Nephron (organoid): ENCODE data around the gene GIT2.

Experiments
- H3K27ac Mint-ChIP-seq, 3 experiments: 2 replicates each; pipeline ENCODE4 v1.8.0; 2020; ENCODE audit warnings: mixed read lengths in 3 of 3, mild to moderate bottlenecking in 2 of 3, moderate library complexity in 1 of 3
- H3K27me3 Mint-ChIP-seq: 2 replicates; pipeline ENCODE4 v1.8.0; 2021; ENCODE audit warnings: low read depth, mild to moderate bottlenecking, moderate library complexity, mixed read lengths
- H3K36me3 Mint-ChIP-seq: 2 replicates; pipeline ENCODE4 v1.8.0; 2020; ENCODE audit warnings: low read depth, mixed read lengths
- H3K4me1 Mint-ChIP-seq: 2 replicates; pipeline ENCODE4 v1.8.0; 2020; ENCODE audit warnings: mixed read lengths
- H3K4me3 Mint-ChIP-seq, 3 experiments: 2 replicates each; pipeline ENCODE4 v1.8.0; 2020; ENCODE audit warnings: mild to moderate bottlenecking in 3 of 3, mixed read lengths in 3 of 3, moderate library complexity in 2 of 3
- H3K9me3 Mint-ChIP-seq: 2 replicates; pipeline ENCODE4 v1.8.0; 2020; ENCODE audit warnings: mixed read lengths
- TF ChIP-seq, protein P1 (sequence below), 3 experiments: fragments of 200-600 bp; sonication (generic); IDR thresholded peaks; one replicate each; pipeline ENCODE4 v1.5.0; 2021; ENCODE audit warnings: antibody characterized with exemption in 3 of 3; ENCODE audit not compliant: unreplicated experiment in 3 of 3

GIT2 gene

DNA sequence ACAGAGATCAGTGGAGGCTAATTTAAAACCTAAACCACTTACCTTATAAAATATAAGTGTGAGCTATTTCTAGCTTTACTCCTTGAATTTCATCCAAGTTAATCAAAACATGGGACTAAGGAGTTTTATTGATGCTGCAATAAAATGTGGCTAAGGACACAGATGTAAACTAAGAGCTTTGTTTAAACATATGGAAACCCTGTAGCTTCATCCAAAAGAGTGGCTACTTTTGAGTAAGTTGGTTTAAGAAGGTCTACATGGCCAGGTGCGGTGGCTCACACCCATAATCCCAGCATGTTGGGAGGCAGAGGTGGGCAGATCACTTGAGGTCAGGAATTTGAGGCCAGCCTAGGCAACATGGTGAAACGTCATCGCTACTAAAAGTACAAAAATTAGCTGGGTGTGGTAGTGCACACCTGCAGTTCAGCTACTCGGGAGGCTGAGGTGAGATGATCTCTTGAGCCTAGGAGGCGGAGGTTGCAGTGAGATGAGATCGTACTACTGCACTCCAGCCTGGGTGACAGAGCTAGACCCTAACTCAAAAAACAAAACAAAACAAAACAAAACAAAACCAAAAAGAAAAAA, 55.7 kb downstream of the GIT2 start:
- peaks cover 38% of the 10 kb centered on the region for H3K36me3 Mint-ChIP-seq
- no peak overlapping the region for H3K4me3 Mint-ChIP-seq
- TF ChIP-seq, protein P1, sequence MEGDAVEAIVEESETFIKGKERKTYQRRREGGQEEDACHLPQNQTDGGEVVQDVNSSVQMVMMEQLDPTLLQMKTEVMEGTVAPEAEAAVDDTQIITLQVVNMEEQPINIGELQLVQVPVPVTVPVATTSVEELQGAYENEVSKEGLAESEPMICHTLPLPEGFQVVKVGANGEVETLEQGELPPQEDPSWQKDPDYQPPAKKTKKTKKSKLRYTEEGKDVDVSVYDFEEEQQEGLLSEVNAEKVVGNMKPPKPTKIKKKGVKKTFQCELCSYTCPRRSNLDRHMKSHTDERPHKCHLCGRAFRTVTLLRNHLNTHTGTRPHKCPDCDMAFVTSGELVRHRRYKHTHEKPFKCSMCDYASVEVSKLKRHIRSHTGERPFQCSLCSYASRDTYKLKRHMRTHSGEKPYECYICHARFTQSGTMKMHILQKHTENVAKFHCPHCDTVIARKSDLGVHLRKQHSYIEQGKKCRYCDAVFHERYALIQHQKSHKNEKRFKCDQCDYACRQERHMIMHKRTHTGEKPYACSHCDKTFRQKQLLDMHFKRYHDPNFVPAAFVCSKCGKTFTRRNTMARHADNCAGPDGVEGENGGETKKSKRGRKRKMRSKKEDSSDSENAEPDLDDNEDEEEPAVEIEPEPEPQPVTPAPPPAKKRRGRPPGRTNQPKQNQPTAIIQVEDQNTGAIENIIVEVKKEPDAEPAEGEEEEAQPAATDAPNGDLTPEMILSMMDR (IDR thresholded peaks at IDR 0.05; ENCODE audit: unreplicated experiment in 3 of 3) = no peak
- peaks cover 18% of the 10 kb centered on the region for H3K4me1 Mint-ChIP-seq
- peak overlapping the region in 1 of 3 experiments; percentile 8 for H3K27ac Mint-ChIP-seq
- H3K27me3 Mint-ChIP-seq = no peaks in the 10 kb centered on the region
- no peaks in the 10 kb centered on the region for H3K9me3 Mint-ChIP-seq

GRCh38 chr12:109939504-109939903, 56.7 kb downstream of the GIT2 start:
- Mint-ChIP-seq H3K27me3 (no peaks in the 10 kb centered on the region), H3K27ac (no peak overlapping the region), H3K4me3 (no peak overlapping the region), H3K9me3 (no peaks in the 10 kb centered on the region), H3K4me1 (peaks cover 9% of the 10 kb centered on the region), H3K36me3 (peaks cover 39% of the 10 kb centered on the region)
- TF ChIP-seq, protein P1 (IDR thresholded peaks at IDR 0.05; ENCODE audit: unreplicated experiment in 3 of 3) = no peak

- peaks cover 45% of the 10 kb centered on the region for H3K36me3 Mint-ChIP-seq
- no peaks in the 10 kb centered on the region for H3K9me3 Mint-ChIP-seq
- TF ChIP-seq, protein P1 (IDR thresholded peaks at IDR 0.05; ENCODE audit: unreplicated experiment in 3 of 3) = no peak
- no peak overlapping the region for H3K27ac Mint-ChIP-seq
- H3K4me1 Mint-ChIP-seq = peaks cover 9% of the 10 kb centered on the region
- no peak overlapping the region for H3K4me3 Mint-ChIP-seq
- no peaks in the 10 kb centered on the region for H3K27me3 Mint-ChIP-seq
These were observed 57.2 kb downstream of the GIT2 start for GRCh38 chr12:109938947-109939346.

DNA sequence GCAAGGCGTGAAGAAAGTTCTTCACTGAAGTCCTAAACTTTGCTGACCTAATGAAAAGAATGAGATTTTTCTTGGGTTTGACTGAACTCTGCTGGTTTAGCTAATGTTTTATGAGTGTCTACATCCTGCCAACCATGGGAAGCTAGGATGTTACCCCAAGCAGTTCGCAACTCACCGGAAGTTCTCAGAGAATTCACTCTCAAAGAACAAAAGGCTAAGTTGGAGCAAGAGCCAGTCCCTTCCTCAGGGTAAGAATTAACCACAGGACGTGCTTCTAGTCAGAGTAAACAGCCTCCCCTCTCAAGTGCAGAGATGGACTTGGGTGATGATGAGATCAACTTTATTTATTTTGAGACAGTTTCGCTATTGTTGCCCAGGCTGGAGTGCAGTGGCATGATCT, 58.8 kb downstream of the GIT2 start:
- TF ChIP-seq, protein P1 (IDR thresholded peaks at IDR 0.05; ENCODE audit: unreplicated experiment in 3 of 3) = no peak
- Mint-ChIP-seq H3K4me3 (no peak overlapping the region), H3K27ac (peak overlapping the region; percentile 12 to 77 (median 63)), H3K36me3 (peaks cover 51% of the 10 kb centered on the region), H3K27me3 (no peaks in the 10 kb centered on the region), H3K9me3 (no peaks in the 10 kb centered on the region), H3K4me1 (peaks cover 11% of the 10 kb centered on the region)

- Mint-ChIP-seq H3K9me3 (no peaks in the 10 kb centered on the region), H3K27me3 (no peaks in the 10 kb centered on the region), H3K4me3 (no peak overlapping the region), H3K36me3 (peaks cover 64% of the 10 kb centered on the region), H3K4me1 (peaks cover 10% of the 10 kb centered on the region), H3K27ac (peak overlapping the region; percentile 41 to 81 (median 68))
- TF ChIP-seq, protein P1 (IDR thresholded peaks at IDR 0.05; ENCODE audit: unreplicated experiment in 3 of 3) = peak; percentile 32 to 47 (median 37)
These were observed 62.1 kb downstream of the GIT2 start for GRCh38 chr12:109934026-109934425.

- H3K27ac Mint-ChIP-seq = no peak overlapping the region
- H3K4me3 Mint-ChIP-seq = no peak overlapping the region
- TF ChIP-seq, protein P1 (IDR thresholded peaks at IDR 0.05; ENCODE audit: unreplicated experiment in 3 of 3) = no peak
- H3K36me3 Mint-ChIP-seq = peaks cover 55% of the 10 kb centered on the region
- no peaks in the 10 kb centered on the region for H3K9me3 Mint-ChIP-seq
- peaks cover 10% of the 10 kb centered on the region for H3K4me1 Mint-ChIP-seq
- H3K27me3 Mint-ChIP-seq = no peaks in the 10 kb centered on the region
These were observed 63.2 kb downstream of the GIT2 start for GRCh38 chr12:109932878-109933503.
